Measurements from ENCODE around the gene CLEC6A.

DNA sequence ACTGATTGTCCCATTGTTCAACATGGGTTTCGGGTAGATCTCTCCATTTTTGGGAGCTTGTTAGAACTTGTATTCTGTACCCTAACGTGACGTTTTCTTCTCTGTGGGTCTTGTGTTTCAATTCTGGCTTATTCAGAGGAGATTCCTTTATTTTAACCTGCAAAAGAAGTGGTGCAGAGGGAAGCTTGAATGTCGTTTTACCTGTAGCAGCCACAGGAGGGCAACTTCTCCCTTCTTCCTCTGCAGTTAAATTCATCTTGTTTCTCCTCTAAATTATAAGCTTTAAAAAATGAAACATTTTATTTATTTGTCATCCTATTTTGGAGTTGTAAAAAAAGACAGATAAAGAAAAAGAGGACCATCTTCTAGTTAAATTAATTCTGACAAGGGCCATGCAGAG lies 43.9 kb downstream of the CLEC6A start:
- TF ChIP-seq, protein P1, sequence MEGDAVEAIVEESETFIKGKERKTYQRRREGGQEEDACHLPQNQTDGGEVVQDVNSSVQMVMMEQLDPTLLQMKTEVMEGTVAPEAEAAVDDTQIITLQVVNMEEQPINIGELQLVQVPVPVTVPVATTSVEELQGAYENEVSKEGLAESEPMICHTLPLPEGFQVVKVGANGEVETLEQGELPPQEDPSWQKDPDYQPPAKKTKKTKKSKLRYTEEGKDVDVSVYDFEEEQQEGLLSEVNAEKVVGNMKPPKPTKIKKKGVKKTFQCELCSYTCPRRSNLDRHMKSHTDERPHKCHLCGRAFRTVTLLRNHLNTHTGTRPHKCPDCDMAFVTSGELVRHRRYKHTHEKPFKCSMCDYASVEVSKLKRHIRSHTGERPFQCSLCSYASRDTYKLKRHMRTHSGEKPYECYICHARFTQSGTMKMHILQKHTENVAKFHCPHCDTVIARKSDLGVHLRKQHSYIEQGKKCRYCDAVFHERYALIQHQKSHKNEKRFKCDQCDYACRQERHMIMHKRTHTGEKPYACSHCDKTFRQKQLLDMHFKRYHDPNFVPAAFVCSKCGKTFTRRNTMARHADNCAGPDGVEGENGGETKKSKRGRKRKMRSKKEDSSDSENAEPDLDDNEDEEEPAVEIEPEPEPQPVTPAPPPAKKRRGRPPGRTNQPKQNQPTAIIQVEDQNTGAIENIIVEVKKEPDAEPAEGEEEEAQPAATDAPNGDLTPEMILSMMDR (IDR thresholded peaks at IDR 0.05): no peak
- no peak for TF ChIP-seq POLR2AphosphoS5 (IDR thresholded peaks at IDR 0.05)
- TF ChIP-seq POLR2A (IDR thresholded peaks at IDR 0.05): no peak
- no peak for TF ChIP-seq EP300 (IDR thresholded peaks at IDR 0.05)

Data from gastroesophageal sphincter (tissue), 3 donors.